Measurements from ENCODE around the gene ANKRD13D.
A peak's percentile ranks its signal among the peaks of the same experiment; 100 is the strongest.

Gene ANKRD13D

GRCh38 chr11:67288452-67289225, 464 bp upstream of the ANKRD13D start:
- DNase-seq = peak; percentile 88

DNA sequence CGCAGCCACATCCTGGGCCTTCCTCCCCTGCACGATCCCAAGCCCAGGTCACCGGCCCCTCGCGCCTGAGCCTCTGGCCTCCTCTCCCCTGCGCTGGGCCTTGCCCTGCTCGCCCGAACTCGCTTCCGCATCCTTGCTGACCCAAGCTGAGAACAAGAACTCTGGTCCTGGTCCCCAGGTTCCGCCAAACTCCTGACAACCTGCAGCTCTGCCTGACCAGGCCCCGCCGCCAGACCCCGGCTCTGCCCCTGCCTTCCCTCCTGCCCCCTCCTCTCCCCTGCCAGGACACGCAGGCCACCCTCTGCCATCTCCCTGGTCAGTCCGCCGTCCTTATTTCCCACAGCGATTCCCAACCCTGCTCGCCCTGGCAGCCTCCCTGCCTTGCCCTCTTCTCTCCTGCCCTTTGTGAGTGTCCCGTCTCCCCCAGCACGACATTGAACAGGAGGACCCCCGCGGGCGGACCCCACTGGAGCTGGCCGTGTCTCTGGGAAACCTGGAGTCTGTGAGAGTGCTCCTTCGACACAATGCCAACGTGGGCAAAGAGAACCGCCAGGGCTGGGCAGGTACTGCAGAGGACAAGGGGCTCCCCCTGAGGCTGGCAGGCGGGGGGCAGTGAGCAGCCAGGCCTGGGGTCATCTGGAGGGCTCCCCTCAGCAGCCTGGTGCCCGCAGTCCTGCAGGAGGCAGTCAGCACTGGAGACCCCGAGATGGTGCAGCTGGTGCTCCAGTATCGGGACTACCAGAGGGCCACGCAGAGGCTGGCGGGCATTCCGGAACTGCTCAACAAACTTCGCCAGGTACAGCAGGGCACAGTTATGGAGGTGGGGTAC, 762 bp downstream of the ANKRD13D start:
- no peak for DNase-seq

DNA sequence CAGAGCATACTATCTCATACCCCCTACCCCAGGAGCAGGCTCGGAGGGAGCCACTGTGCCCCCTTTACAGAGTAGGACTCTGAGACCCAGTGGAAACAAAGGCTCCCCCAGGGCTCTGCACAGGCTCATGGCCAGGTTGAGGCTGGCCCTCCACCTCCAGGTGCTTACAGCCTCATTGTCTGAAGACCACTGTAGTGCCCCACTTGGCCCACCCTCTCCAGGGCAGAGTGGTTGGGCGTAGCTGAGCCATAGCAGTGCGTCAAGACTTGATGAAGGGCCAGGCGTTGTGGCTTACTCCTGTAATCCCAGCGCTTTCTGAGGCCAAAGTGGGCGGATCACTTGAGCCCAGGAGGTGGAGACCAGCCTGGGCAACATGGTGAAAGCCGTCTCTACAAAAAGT, 1.7 kb downstream of the ANKRD13D start:
- no peak for DNase-seq

DNA sequence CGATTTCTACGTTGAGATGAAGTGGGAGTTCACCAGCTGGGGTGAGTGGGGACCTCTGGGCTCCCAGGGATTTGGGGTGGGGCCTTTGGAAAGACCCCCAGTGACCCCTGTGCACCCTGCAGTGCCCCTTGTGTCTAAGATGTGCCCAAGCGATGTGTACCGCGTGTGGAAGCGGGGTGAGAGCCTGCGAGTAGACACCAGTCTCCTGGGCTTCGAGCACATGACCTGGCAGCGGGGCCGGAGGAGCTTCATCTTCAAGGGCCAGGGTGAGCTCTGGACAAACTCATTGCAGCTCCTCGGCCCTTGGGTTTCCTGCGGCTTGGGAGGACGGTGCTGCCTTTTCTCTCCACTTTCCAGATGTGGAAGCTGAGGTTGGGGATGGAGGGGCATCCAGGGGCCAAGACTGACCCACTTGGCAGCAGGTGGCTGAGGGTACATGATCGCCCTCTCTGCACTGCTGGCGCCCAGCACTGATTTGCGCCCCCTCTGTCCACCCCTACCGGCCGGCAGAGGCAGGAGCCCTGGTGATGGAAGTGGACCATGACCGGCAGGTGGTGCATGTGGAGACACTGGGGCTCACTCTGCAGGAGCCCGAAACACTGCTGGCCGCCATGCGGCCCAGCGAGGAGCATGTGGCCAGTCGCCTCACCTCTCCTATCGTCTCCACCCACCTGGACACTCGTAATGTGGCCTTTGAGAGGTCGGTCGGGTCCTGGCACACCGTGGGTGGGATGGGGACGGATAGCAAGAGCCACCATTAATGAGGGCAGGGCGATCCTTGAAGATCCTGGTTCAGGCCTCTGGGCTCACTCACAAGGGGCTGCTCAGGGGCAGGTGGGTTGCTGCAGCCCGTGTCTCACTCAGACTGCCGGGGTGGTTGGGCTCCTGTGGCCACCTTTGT, 2.6 kb downstream of the ANKRD13D start:
- no peak for DNase-seq

- DNase-seq = no peak
These were observed 3.6 kb downstream of the ANKRD13D start for GRCh38 chr11:67292671-67293070.

DNA sequence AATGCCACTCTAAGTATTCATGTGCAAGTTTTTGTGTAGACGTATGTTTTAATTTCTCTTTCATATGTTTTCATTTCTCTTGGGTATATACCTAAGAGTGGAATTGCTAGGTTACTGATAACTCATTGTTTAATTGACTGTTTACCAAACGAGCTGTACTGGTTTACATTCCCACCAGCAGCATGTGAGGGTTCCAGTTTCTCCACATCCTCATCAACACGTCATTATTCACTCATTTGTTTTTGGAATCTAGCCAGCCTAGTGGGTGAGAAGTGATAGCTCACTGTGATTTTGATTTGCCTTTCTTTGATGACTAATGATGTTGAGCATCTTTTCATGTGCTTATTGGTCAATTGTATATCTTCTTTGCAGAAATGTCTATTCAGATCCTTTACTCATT, 4.0 kb downstream of the ANKRD13D start:
- no peak for DNase-seq

DNA sequence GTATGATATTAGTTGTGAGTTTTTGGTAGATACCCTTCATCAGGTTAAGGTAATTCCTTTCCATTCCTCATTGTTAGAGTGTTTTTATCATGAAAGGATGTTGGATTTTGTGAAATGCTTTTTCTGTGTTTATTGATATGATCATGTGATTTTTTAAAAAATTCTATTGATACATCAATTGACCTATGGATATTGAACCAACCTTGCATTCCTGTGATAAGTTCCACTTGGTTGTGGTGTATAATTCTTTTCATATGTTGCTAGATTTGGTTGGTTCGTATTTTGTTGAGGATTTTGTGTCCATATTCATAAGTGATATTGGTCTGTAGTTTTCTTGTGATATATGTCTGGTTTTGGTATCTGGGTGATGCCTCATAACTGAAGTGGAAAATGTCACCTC, 6.7 kb downstream of the ANKRD13D start:
- DNase-seq = no peak

GRCh38 chr11:67298786-67299185, 9.7 kb downstream of the ANKRD13D start:
- no peak for DNase-seq

DNA sequence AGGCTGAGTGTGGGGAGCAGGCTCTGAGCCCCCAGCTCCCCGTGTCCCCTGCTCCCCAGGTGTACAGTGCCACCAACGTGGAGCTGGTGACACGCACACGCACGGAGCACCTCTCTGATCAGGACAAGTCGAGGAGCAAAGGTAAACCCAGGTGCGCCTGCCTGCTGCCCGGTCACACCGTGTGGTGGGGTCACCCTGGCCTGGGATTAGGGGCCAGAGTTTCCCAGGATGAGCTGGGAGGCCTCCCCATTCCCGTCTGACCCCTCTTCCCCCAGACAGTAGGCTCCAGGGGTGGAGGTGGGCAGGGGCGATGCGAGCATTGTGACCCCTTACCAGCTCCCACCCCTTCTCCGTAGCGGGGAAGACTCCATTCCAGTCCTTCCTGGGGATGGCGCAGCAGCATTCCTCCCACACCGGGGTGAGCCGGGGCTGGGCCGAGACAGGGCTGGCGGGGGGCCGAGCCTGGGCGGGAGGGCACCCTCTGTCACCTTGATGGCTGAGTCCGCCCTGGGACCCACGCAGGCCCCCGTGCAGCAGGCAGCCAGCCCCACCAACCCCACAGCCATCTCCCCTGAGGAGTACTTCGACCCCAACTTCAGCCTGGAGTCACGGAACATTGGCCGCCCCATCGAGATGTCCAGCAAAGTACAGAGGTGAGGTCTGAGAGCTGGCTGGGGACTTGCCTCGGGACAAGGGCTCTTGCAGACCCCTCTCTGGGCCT, 10.5 kb downstream of the ANKRD13D start:
- no peak for DNase-seq

DNA sequence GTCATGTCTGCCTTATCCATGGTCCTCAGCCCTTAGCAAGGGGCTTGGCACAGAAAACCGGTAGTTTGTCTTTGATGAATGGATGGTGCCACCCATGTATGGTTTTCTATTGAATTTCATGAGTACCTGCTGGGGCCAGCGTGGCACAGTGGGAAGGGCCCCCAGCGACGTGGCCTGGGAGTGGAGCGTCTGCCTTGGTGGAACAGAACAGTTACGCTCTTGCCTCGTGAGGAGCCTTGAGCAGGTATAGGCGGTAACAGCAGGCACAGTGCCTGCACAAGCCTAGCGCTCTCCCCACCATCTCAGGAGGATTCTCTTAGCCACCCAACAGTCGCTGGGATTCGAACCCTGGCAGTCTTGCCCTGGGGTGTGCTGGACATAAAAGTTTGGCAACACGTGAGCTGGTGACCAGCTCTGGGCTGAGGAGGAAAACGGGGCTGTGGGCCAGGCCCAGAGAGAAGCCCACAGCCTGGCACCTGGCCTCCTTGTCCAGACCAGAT, 11.2 kb downstream of the ANKRD13D start:
- no peak for DNase-seq

- DNase-seq = no peak
These were observed 11.7 kb downstream of the ANKRD13D start for GRCh38 chr11:67300756-67301312.

GRCh38 chr11:67301313-67301921, 12.3 kb downstream of the ANKRD13D start:
- DNase-seq = no peak

DNA sequence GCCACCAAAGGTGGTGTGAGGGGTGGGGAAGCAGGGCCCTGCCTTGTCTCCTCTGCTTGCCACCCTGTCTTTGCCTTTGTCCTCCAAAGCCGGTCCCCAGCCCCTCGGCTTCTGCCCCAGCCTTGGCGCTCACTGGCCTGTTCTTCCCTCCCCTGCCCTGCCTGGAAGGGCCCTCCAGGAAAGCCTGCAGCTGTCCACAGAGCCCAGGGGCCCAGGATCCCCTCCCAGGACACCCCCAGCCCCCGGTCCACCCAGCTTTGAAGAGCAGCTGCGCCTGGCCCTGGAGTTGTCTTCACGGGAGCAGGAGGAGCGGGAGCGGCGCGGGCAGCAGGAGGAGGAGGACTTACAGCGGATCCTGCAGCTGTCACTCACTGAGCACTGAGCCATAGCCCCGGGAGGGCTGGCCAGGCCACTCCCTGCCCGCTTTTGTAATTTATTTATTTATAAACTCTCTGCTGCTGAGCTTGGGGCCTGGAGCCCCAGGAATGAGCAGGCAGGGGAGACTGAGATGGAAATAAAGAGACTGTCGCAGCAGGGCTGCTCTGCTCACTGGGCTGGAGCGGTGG, 12.9 kb downstream of the ANKRD13D start:
- DNase-seq = peak; percentile 78

DNA sequence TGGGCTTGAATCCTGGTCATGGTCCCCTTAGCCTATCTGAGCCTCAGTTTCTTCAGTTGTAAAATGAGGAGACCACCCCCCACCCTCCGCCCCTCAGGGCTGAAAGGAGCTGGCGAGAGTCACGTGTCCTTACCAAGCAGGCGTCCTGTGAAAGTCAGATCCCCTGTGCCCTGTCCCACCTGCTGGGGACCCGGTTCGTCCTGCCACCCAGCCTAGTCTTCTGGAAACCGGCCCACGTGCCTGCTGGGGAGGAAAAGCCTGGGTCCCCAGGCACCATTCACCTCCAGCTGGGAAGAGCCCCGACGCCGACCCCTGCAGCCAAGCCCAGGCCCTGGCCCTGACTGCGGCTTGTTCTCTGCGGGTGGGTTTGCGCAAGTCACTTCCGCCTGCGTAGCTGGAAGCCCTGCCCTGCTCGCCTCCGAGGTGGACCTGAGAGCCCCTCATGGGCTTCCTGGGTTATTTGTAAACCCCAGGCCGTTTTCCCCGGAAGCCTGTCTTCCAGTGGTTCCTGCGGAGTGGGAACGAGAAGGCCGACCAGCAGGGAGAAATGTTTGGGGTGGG, 13.5 kb downstream of the ANKRD13D start:
- peak; percentile 50 for DNase-seq

GRCh38 chr11:67303132-67303834, 14.2 kb downstream of the ANKRD13D start, which contains the start of gene SSH3:
Gene SSH3, plus strand, starts transcription at chr11:67303530. Its CDS starts 96 bp downstream, at chr11:67303626.
- DNase-seq = peak; percentile 73

DNA sequence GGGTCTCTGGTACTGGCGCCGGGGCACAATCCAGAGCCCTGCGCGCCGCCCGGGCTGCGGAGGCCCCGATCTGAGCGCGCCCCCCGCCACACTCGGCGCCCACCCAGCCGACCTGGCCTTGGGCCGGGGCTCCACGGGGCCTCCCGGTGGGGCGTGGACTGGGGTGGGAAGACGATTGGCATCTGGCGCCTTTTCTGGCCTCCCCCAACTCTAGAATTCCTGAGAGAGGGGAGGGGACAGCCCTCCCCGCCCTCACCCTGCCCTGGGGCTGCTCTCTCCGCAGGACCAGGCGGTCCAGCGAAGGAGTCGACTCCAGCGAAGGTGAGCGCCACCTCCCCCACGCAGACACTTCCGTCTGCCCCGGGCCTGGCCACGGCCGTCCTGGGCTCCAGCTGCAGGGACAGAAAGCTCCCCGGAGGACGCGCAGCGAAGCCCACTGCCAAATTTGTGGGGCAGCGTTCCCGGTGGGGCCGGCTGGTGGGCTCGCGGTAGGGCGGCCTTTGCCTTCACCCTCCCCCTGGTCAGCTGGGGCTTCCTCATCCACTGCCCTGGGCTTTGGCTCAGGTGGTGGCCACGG, 14.8 kb downstream of the ANKRD13D start:
- no peak for DNase-seq

GRCh38 chr11:67304511-67305113, 15.5 kb downstream of the ANKRD13D start:
- DNase-seq = no peak

- DNase-seq = no peak
These were observed 17.9 kb downstream of the ANKRD13D start for GRCh38 chr11:67306769-67307544.
